GM21529 (cell line): ENCODE results near the gene ILDR2.

Experiments
- ATAC-seq: cut with Tn5 transposase; IDR thresholded peaks from one replicate; pipeline ENCODE4 v1.9.1; 2021; ENCODE audit not compliant: unreplicated experiment

ILDR2 gene

GRCh38 chr1:166925810-166926478, 49.4 kb downstream of the ILDR2 start:
- ATAC-seq, result no peak

- ATAC-seq, result peak; percentile 92
Observed at GRCh38 chr1:166924823-166925541, 50.4 kb downstream of the ILDR2 start.

DNA sequence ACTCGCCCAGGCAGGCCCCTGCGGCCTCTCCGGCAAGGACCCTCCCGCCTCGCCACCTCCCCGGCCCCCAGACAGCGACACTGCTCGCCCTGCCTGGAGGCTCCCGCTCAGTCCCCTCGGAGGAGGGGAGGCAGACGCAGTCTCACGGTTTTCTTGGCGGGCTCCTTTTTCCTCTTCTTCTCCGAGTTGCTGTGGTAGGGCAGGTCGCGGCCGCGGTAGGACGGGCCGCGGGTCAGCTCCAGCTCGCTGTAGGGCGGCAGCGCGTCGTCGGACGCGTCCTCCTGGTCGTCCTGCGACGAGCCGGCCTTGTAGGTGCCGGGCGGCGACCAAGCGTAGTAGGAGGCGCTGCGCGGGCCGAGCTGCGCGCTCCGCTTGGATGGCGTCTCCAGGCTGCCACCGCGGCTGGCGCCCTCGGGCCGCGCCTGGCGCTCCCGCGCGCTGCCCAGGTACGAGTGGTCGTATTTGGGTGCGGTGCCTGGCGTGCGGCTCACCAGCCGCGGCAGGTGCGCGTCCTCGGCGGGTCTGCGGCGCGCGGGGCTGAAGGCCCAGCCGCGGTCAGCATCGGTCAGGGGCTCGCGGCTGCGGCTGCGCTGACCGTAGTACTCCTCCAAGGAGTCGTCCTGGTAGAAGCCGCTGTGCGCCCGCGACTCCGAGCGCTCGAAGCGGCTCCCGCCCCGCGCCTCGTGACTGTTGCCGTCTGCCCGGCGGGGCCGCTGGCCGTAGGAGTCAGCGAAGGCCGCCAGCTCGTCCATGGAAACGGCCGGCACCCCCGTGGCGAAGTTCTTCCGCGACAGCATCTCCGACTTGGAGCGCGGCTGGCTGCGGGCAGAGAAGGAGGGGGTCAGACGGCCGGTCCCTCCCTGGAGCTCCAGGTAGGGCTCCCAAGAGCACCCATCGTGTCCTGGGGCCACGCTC, 54.5 kb downstream of the ILDR2 start:
- no peak for ATAC-seq

- ATAC-seq, result no peak
Observed at GRCh38 chr1:166918956-166919316, 56.4 kb downstream of the ILDR2 start.

- ATAC-seq, result no peak
Observed at GRCh38 chr1:166918088-166918955, 57.0 kb downstream of the ILDR2 start.

GRCh38 chr1:166915941-166916340, 59.4 kb downstream of the ILDR2 start:
- no peak for ATAC-seq

DNA sequence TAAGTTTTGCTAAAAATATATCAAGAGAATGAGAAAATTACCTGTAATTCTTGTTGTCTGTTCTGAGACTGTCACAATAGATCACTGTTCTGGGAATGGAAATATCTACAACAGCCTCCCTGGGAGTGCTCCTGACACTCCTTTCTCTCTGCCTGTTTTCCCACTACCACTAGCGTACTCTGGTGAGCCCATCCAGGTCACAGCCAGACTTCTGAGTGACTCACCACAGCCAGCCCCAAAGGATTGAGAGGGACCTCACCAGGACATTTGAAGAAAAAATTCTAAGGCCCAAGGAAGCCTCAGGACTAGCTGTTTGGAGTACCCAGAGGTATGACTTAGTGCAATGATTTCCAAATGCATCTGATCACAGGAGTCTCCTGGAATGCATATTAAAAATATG, 60.3 kb downstream of the ILDR2 start:
- no peak for ATAC-seq

DNA sequence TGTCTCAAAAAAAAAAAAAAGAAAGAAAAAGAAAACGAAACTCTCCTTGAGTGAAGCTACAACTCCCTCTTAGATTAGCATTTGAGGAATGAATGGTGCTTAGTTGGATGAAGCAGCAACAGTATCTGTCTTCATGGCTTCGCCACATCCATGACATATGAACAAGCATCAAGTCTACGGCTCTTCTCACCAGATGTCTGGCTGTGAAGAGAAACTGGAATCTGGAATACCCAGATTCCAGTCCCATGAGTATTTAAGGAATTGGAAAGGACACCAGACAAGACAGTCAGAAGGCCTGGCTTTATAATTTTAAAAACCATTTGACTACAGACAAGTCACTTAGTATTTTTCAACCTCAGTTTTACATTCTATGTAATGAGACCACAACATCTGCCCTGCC, 61.2 kb downstream of the ILDR2 start:
- no peak for ATAC-seq

- no peak for ATAC-seq
Observed at GRCh38 chr1:166911624-166912023, 63.7 kb downstream of the ILDR2 start.

- ATAC-seq, result peak; percentile 89
Observed at GRCh38 chr1:166910396-166910994, 64.8 kb downstream of the ILDR2 start.

GRCh38 chr1:166908942-166909341, 66.4 kb downstream of the ILDR2 start:
- ATAC-seq, result no peak

DNA sequence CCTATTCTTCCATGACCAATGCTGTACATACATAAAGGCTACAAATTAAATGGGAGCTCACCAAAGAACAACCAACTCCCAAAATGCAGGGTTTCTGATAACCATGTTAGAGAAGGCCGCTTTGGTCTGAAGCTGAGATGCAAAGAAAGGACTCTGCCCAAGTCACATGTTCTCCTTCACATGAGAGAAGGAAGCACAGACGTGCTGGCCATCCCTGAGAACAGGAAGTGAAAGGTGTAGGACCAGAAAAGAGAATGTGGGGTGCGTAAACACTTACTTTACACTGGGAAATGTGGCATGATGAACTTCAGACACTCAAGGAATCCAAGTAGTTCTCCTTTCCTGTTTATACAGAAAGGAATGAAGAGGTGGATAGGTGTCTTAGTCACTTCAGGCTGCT, 67.6 kb downstream of the ILDR2 start:
- ATAC-seq, result peak; percentile 58

DNA sequence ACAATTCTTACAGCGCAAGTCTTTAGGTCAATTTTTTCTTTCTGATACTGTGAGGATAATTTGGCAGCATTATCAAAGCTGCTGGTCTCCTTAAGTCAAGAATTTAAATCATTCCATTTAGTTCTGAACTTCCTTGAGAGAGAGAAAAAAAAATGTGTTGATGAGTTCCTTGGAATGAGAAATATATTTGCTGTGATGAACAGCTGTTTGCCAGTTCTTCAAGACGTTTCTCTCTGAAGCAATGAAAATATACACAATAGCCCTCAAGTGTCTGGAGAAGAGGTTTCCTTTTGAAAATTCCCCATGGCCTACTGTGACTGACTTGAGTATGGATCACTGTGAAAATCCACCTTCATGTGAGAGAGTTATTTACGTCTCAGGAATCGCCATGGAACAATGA, 68.3 kb downstream of the ILDR2 start:
- no peak for ATAC-seq

GRCh38 chr1:166906647-166907046, 68.7 kb downstream of the ILDR2 start:
- no peak for ATAC-seq

GRCh38 chr1:166905900-166906299, 69.4 kb downstream of the ILDR2 start:
- no peak for ATAC-seq

GRCh38 chr1:166905136-166905535, 70.2 kb downstream of the ILDR2 start:
- ATAC-seq, result no peak

- no peak for ATAC-seq
Observed at GRCh38 chr1:166903232-166903631, 72.1 kb downstream of the ILDR2 start.

GRCh38 chr1:166902279-166902678, 73.1 kb downstream of the ILDR2 start:
- no peak for ATAC-seq

DNA sequence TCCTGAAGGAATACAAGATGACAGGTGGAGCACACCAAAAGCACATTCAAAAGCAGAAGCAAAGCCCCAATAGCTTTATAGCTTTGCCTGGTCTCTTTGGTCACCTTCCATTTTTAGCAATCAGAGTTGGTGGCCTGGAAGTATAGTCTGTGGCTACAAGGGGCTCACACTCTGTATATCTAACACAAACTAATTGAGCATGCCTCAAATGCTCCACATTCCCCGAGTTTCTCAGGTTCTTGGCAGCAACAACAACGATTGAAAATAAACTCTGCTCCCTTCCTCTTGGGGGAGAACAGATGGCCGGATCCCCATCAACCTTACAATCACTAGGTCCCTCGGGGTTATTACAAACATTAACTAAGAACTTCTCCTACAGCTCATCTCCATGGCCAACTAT, 74.4 kb downstream of the ILDR2 start:
- ATAC-seq, result no peak

- ATAC-seq, result no peak
Observed at GRCh38 chr1:166899769-166900168, 75.6 kb downstream of the ILDR2 start.
